CD4-positive, alpha-beta memory T cell (primary cell): Measurements from ENCODE around the gene DACT3. TPM values are rescaled to one million over a fixed set of nuclear protein-coding genes. Genes with fewer than 3 reads are reported as not detected.
A peak's percentile ranks its signal among the peaks of the same experiment; 100 is the strongest.

ENCODE experiments used
- CTCF ChIA-PET: fragments of 350-600 bp; sonication (Branson Sonifier 250); formaldehyde crosslinking; loops from one replicate; lab custom pipeline; 2021; ENCODE audit warnings: inconsistent platforms; ENCODE audit not compliant: partially characterized antibody; lab: Charles Lee
- POLR2A ChIA-PET: fragments of 350-600 bp; sonication (Branson Sonifier 250); formaldehyde crosslinking; loops from one replicate; lab custom pipeline; 2021; ENCODE audit not compliant: partially characterized antibody; lab: Charles Lee
- DNase-seq, 5 donors: peaks; one replicate each; pipeline versions ENCODE4 v3.0.0 to v3.0.0-alpha.2; 2020 to 2022; ENCODE audit warnings: mixed read lengths in 1 of 5
- H3K27ac ChIP-seq: one replicate; pipeline ENCODE4 v1.7.0; 2013; ENCODE audit warnings: low read depth, low read length
- H3K27me3 ChIP-seq: 2 replicates; pipeline ENCODE4 v1.7.0; 2013; ENCODE audit warnings: mild to moderate bottlenecking, low read length, moderate library complexity; ENCODE audit not compliant: insufficient read depth
- H3K36me3 ChIP-seq: 2 replicates; pipeline ENCODE4 v1.7.0; 2013; ENCODE audit warnings: mild to moderate bottlenecking, low read length, moderate library complexity; ENCODE audit not compliant: insufficient read depth
- H3K4me1 ChIP-seq: 2 replicates; pipeline ENCODE4 v1.7.0; 2013; ENCODE audit warnings: mild to moderate bottlenecking, low read length, moderate library complexity; ENCODE audit not compliant: insufficient read depth
- H3K4me3 ChIP-seq, 2 donors: one replicate each; pipeline ENCODE4 v1.7.0; 2013; ENCODE audit warnings: low read length in 2 of 2, mild to moderate bottlenecking in 1 of 2
- H3K9me3 ChIP-seq, 2 donors: one replicate each; pipeline ENCODE4 v1.7.0; 2013; ENCODE audit warnings: low read length in 2 of 2, control low read depth in 1 of 2; ENCODE audit not compliant: control insufficient read depth in 1 of 2
- H3K27ac Mint-ChIP-seq, 7 donors: one replicate each; pipeline ENCODE4 v1.8.0; 2020 to 2021; ENCODE audit warnings: mixed read lengths in 7 of 7, mild to moderate bottlenecking in 6 of 7, inconsistent platforms in 3 of 7, moderate library complexity in 3 of 7
- H3K27me3 Mint-ChIP-seq, 2 donors: one replicate each; pipeline ENCODE4 v1.8.0; 2020 to 2021; ENCODE audit warnings: mixed read lengths in 2 of 2
- H3K36me3 Mint-ChIP-seq, 2 donors: one replicate each; pipeline ENCODE4 v1.8.0; 2020 to 2021; ENCODE audit warnings: mixed read lengths in 2 of 2, inconsistent platforms in 1 of 2, mild to moderate bottlenecking in 1 of 2
- H3K4me1 Mint-ChIP-seq, 4 donors: one replicate each; pipeline ENCODE4 v1.8.0; 2020 to 2021; ENCODE audit warnings: mixed read lengths in 4 of 4, mild to moderate bottlenecking in 1 of 4
- H3K4me3 Mint-ChIP-seq, 8 donors: one replicate each; pipeline ENCODE4 v1.8.0; 2020 to 2021; ENCODE audit warnings: mixed read lengths in 8 of 8, mild to moderate bottlenecking in 7 of 8, moderate library complexity in 6 of 8, inconsistent platforms in 3 of 8
- H3K9me3 Mint-ChIP-seq, 8 donors: one replicate each; pipeline ENCODE4 v1.8.0; 2020 to 2021; ENCODE audit warnings: mixed read lengths in 8 of 8, mild to moderate bottlenecking in 5 of 8, inconsistent platforms in 3 of 8, moderate library complexity in 1 of 8
- intact Hi-C: fragments of 100-400 bp; cut with micrococcal nuclease; formaldehyde crosslinking; loops from one replicate; pipeline ENCODE4 v1.15.1; 2023
- polyA plus RNA-seq, 2 donors: library from polyadenylated mRNA; unstranded; fragments of 300-500 nt; fragmentation: Illumina TruSeq; gene quantifications; one replicate each; pipeline ENCODE4 v1.2.3, GENCODE V29; 2021
- total RNA-seq, 2 experiments: library from RNA; stranded (reverse); gene quantifications; one replicate each; pipeline ENCODE4 v1.2.3, GENCODE V29; 2021

The DACT3 gene
- total and polyA plus RNA-seq, 4 experiments from 2014 or later, result not detected

- Histone ChIP-seq H3K36me3 (no peaks in the 10 kb centered on the region), H3K27ac (no peak overlapping the region), H3K4me1 (peaks cover 27% of the 10 kb centered on the region), H3K9me3 (no peaks in the 10 kb centered on the region), H3K27me3 (peaks cover 18% of the 10 kb centered on the region), H3K4me3 (no peak overlapping the region)
- DNase-seq, result peak in 1 of 5 donors; percentile 10
- no peaks in the 10 kb centered on the region for H3K36me3 Mint-ChIP-seq
- peaks cover 10 to 31% (median 15%) of the 10 kb centered on the region in 4 donors for H3K4me1 Mint-ChIP-seq
- H3K27ac Mint-ChIP-seq, result peak overlapping the region in 6 of 7 donors; percentile 1 to 94 (median 52)
- POLR2A ChIA-PET, result interaction anchor here (0.9 to 1.5 kb wide), 4 partner anchors 45 to 58 kb away, joined by 3 to 5 read pairs (median 4); partner anchors contain the start of gene CALM3
- peaks cover 16 to 24% of the 10 kb centered on the region in 2 donors for H3K27me3 Mint-ChIP-seq
- intact Hi-C loops, result loop anchor here (2.0 kb wide), 1 partner anchor 55 kb away; no protein-coding TSS in a partner anchor
- H3K9me3 Mint-ChIP-seq, result no peaks in the 10 kb centered on the region
- CTCF ChIA-PET, result interaction anchor here (0.5 kb wide), 1 partner anchor 99 kb away, joined by 3 read pairs; no protein-coding TSS in a partner anchor
- H3K4me3 Mint-ChIP-seq, result peak overlapping the region; percentile 65 to 86 (median 70)
Observed at GRCh38 chr19:46659151-46660007, 1.6 kb downstream of the DACT3 start.

DNA sequence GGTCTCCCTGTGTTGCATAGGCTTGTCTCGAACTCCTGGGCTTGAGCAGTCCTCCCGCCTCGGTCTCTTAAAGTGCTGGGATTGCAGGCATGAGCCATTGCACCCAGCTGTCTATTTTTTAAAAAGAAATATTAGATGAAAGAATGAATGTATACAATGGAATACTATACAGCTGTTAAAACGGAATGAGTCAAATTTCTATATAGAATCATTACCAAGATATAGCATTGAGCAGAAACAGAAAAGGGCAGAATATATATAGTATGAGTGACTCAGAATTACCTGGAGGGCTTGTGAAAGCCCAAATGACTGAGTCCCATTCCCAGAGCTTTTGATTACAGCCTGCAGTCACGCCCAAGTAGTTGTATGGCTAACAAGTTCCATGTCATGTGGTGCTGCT lies 4.4 kb downstream of the DACT3 start:
- H3K4me1 Mint-ChIP-seq, result peaks cover 6 to 23% (median 9%) of the 10 kb centered on the region in 4 donors
- peaks cover 22 to 36% of the 10 kb centered on the region in 2 donors for H3K27me3 Mint-ChIP-seq
- Histone ChIP-seq H3K27me3 (peaks cover 24% of the 10 kb centered on the region), H3K36me3 (no peaks in the 10 kb centered on the region), H3K9me3 (no peaks in the 10 kb centered on the region), H3K27ac (no peak overlapping the region), H3K4me1 (peaks cover 19% of the 10 kb centered on the region), H3K4me3 (no peak overlapping the region)
- H3K36me3 Mint-ChIP-seq, result no peaks in the 10 kb centered on the region
- CTCF ChIA-PET, result no interaction called here
- no peak overlapping the region for H3K4me3 Mint-ChIP-seq
- no peaks in the 10 kb centered on the region for H3K9me3 Mint-ChIP-seq
- peak overlapping the region in 1 of 7 donors; percentile 20 for H3K27ac Mint-ChIP-seq
- no peak for DNase-seq
- POLR2A ChIA-PET, result interaction anchor here (1.9 kb wide), 1 partner anchor 56 kb away, joined by 5 read pairs; the partner anchor contains the start of gene CALM3
- intact Hi-C loops, result no loop called here

GRCh38 chr19:46654621-46655152 lies 6.3 kb downstream of the DACT3 start:
- peaks cover 21% of the 10 kb centered on the region for H3K27me3 ChIP-seq
- H3K27ac Mint-ChIP-seq, result no peak overlapping the region
- H3K4me3 ChIP-seq, result no peak overlapping the region
- H3K36me3 ChIP-seq, result no peaks in the 10 kb centered on the region
- ChIA-PET CTCF (interaction anchor here (1.3 kb wide), 1 partner anchor 41 kb away, joined by 3 read pairs; no protein-coding TSS in a partner anchor), POLR2A (no interaction called here)
- H3K4me3 Mint-ChIP-seq, result no peak overlapping the region
- H3K9me3 Mint-ChIP-seq, result peaks cover 0 to 4% (median 0%) of the 10 kb centered on the region in 8 donors
- intact Hi-C loops, result no loop called here
- H3K36me3 Mint-ChIP-seq, result no peaks in the 10 kb centered on the region
- H3K27ac ChIP-seq, result no peak overlapping the region
- no peak for DNase-seq
- H3K4me1 ChIP-seq, result peaks cover 5% of the 10 kb centered on the region
- H3K9me3 ChIP-seq, result no peaks in the 10 kb centered on the region
- H3K27me3 Mint-ChIP-seq, result peaks cover 29 to 42% of the 10 kb centered on the region in 2 donors
- H3K4me1 Mint-ChIP-seq, result peaks cover 1 to 9% (median 5%) of the 10 kb centered on the region in 4 donors

DNA sequence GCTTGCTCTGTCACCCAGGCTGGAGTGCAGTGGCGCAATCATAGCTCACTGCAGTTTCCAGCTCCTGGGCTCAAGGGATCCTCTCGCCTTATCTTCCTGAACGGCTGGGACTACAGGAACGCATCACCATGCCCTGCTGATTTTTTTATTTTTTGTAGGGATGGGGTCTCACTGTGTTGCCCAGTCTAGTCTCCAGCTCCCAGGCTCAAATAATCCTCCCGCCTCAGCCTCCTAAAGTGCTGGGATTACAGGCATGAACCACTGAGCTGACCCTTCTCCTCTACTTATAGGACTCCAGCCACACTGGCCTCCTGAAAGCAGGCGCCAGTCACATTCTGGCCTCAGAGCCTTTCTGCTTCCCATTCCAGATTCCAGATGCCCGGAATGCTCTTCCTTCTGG lies 10.5 kb downstream of the DACT3 start:
- Histone ChIP-seq H3K9me3 (no peaks in the 10 kb centered on the region), H3K27me3 (peaks cover 23% of the 10 kb centered on the region), H3K36me3 (no peaks in the 10 kb centered on the region), H3K4me3 (no peak overlapping the region), H3K4me1 (no peaks in the 10 kb centered on the region), H3K27ac (no peak overlapping the region)
- H3K4me3 Mint-ChIP-seq, result peak overlapping the region in 2 of 8 donors; percentile 36 to 46
- peaks cover 0 to 21% (median 11%) of the 10 kb centered on the region in 8 donors for H3K9me3 Mint-ChIP-seq
- peaks cover 6 to 10% (median 6%) of the 10 kb centered on the region in 4 donors for H3K4me1 Mint-ChIP-seq
- no peak for DNase-seq
- no peak overlapping the region for H3K27ac Mint-ChIP-seq
- CTCF ChIA-PET, result interaction anchor here (1.0 kb wide), 1 partner anchor 12 kb away, joined by 3 read pairs; no protein-coding TSS in a partner anchor
- peaks cover 0 to 1% of the 10 kb centered on the region in 2 donors for H3K36me3 Mint-ChIP-seq
- peaks cover 38 to 48% of the 10 kb centered on the region in 2 donors for H3K27me3 Mint-ChIP-seq
- intact Hi-C loops, result no loop called here
- POLR2A ChIA-PET, result no interaction called here

DNA sequence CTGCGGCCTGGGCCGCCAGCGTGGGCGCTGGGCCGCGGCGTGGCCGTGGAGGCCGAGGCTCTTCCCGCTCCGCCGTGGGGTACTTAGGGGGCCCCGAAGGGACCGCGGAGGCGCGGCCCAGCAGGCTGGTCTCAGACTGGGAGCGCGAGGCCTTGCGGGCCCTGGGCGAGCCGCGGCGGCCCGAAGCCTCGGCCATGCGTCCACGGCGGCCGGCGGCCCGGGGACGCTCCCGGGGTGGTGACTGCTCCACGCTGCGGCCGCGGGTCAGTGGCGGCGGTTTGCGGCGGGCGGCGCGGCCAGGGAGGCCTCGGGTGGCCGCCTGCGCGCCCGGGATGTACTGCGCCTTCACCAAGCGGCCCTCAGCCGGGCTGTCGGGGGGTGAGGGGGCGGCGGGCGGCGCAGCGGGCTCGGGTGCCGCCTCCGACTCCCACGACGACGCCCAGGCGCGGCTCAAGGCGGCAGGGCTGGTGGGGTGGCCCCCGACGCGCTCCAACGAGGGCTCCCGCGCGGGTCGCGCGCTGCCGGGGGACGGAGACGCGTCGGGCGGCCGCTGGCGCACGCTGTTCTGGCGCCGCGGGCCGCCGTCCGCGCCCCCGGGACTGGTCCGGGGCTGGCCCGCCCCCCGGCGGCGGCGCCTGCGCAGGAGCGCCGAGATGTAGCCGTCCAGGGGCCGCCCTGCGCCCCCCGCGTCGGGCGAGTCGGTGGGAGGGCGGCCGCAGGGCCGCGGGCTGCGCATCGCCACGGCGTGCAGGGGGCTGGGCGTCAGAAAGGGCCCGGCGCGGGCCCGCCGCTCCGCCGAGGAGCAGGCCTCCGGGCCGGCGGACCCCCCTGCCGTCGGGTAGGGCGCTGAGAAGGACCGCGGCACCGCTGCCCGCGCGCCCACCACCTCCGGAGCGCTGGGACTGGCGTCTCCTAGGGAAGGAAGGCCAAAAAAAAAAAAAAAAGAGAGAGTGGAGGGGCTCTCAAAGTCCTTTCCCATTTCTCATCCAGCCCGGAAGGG lies 11.7 kb downstream of the DACT3 start:
- Mint-ChIP-seq H3K27me3 (peaks cover 33 to 42% of the 10 kb centered on the region in 2 donors), H3K27ac (no peak overlapping the region), H3K4me1 (peaks cover 6 to 10% (median 6%) of the 10 kb centered on the region in 4 donors), H3K9me3 (peaks cover 0 to 21% (median 11%) of the 10 kb centered on the region in 8 donors), H3K36me3 (peaks cover 0 to 1% of the 10 kb centered on the region in 2 donors), H3K4me3 (peak overlapping the region in 2 of 8 donors; percentile 21 to 76)
- POLR2A ChIA-PET, result no interaction called here
- CTCF ChIA-PET, result interaction anchor here (1.0 kb wide), 1 partner anchor 13 kb away, joined by 3 read pairs; no protein-coding TSS in a partner anchor
- Histone ChIP-seq H3K4me1 (no peaks in the 10 kb centered on the region), H3K27me3 (peaks cover 23% of the 10 kb centered on the region), H3K9me3 (no peaks in the 10 kb centered on the region), H3K4me3 (no peak overlapping the region), H3K36me3 (no peaks in the 10 kb centered on the region), H3K27ac (no peak overlapping the region)
- intact Hi-C loops, result no loop called here
- no peak for DNase-seq

GRCh38 chr19:46648060-46648960 lies 12.7 kb downstream of the DACT3 start:
- POLR2A ChIA-PET, result no interaction called here
- no peak overlapping the region for H3K27ac ChIP-seq
- peaks cover 0 to 21% (median 11%) of the 10 kb centered on the region in 8 donors for H3K9me3 Mint-ChIP-seq
- peak in 1 of 5 donors; percentile 18 for DNase-seq
- CTCF ChIA-PET, result interaction anchor here (0.5 to 1.0 kb wide), 2 partner anchors 13 to 949 kb away, joined by 3 to 4 read pairs; partner anchors contain the start of gene DACT3
- H3K27me3 ChIP-seq, result peaks cover 23% of the 10 kb centered on the region
- H3K27me3 Mint-ChIP-seq, result peaks cover 29 to 39% of the 10 kb centered on the region in 2 donors
- H3K9me3 ChIP-seq, result no peaks in the 10 kb centered on the region
- peak overlapping the region in 3 of 7 donors; percentile 26 to 42 (median 35) for H3K27ac Mint-ChIP-seq
- H3K36me3 ChIP-seq, result no peaks in the 10 kb centered on the region
- peaks cover 6 to 10% (median 6%) of the 10 kb centered on the region in 4 donors for H3K4me1 Mint-ChIP-seq
- H3K4me3 Mint-ChIP-seq, result peak overlapping the region in 7 of 8 donors; percentile 21 to 57 (median 52)
- no peak overlapping the region for H3K4me3 ChIP-seq
- H3K36me3 Mint-ChIP-seq, result peaks cover 0 to 1% of the 10 kb centered on the region in 2 donors
- intact Hi-C loops, result no loop called here
- no peaks in the 10 kb centered on the region for H3K4me1 ChIP-seq
